ENCODE data around the gene NCOA7. TPM values are rescaled to one million over a fixed set of nuclear protein-coding genes. Genes with fewer than 3 reads are reported as not detected.
"Not testable (repeated sequence)": the region's sequence is repeated elsewhere in the genome, so short reads cannot be mapped to it uniquely, and the experiment has no call there.

The NCOA7 gene
- total RNA-seq, 1 donor from 2014 or later = 53.7 TPM

DNA sequence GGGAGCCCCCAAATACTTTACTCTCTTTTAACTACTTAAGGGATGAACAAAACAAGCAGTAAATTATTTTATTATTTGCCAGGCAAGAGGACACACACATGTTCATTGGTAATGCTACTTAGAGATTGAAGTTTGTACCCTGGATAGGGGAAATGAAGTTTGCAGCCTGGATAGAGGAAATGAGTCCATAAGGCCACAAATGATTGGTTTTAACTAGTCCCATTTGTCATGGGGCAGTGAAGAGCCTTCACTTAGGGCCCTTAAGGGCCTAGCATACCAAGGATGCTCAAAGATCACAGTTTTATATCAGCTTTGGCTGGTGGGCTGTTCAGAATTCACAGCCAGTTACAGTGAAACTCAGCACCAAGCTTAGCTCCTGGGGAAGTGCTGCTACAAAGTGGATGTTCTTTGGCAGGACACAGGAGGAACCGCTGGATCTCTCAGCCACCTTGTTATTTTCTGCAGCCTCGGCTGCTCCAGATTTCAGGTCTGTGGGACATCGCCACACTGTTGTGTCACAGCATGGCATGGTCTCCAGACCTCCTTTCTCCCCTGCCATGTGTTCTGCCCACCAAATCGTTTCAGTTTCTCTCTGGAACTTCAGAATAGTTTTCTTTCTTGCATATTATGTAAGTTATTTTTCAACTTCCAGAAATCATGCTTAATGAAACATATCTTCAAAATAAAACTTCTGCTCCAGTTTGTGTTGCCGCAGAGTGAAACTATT lies 41.8 kb downstream of the NCOA7 start:
- Mint-ChIP-seq H3K4me1 (peaks cover 55% of the 10 kb centered on the region), H3K27ac (peak overlapping the region; percentile 17), H3K27me3 (no peaks in the 10 kb centered on the region), H3K4me3 (peak overlapping the region; percentile 43), H3K9me3 (no peaks in the 10 kb centered on the region), H3K36me3 (ENCODE audit: low read depth) (peaks cover 4% of the 10 kb centered on the region)
- intact Hi-C loops (cut with micrococcal nuclease) = no loop called here
- DNase-seq = peak; percentile 54

DNA sequence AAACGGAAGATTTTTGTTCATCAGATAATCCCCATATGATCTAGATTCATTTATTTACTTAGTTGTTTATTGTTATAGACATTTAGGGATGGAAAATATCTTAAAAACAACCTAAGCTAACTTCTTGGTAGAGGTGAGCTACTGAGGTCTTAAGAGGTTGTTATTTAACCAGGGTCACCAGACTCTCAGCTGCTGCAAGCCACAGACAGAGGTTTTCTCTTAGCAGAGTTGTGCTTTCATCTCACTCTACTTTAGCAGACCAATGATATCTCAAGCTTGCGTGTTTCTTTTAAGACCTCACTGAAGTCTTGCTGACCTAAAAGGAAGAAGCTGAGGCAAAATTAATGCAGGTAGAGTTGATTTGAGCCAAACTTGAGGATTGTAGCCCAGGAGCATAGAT lies 43.6 kb downstream of the NCOA7 start:
- Mint-ChIP-seq H3K4me3 (no peak overlapping the region), H3K36me3 (ENCODE audit: low read depth) (peaks cover 3% of the 10 kb centered on the region), H3K27ac (peak overlapping the region; percentile 30), H3K27me3 (no peaks in the 10 kb centered on the region), H3K4me1 (peaks cover 45% of the 10 kb centered on the region), H3K9me3 (no peaks in the 10 kb centered on the region)
- intact Hi-C loops (cut with micrococcal nuclease) = no loop called here
- DNase-seq = peak; percentile 68

DNA sequence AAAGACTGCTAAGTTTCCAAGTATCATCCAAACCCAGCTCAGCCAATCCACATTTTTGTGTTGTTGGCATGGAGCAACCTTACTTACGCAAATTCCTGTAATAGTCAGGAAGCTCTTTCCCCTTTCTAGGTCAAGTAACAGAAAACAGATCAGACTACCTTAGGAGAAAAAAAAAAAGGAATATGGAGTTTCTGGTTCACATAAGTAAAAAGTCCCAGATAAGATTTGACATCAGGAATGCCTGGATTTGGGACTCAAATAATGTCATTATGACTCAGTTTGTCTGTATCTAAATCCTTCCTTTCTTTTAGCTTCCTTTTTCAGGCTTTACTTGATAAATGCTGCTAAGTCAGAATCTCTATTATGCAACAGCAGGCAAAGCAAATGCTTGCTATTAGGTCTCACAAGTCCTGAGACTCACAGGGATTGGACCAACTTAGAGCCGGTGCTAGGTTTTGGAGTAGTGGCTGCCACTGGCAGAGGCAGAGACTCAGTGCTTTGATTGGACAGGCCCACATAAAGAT lies 44.5 kb downstream of the NCOA7 start:
- peak; percentile 51 for DNase-seq
- no peaks in the 10 kb centered on the region for H3K27me3 Mint-ChIP-seq
- intact Hi-C loops (cut with micrococcal nuclease) = no loop called here

GRCh38 chr6:125836466-125836865 lies 45.7 kb downstream of the NCOA7 start:
- Mint-ChIP-seq H3K4me3 (no peak overlapping the region), H3K4me1 (peaks cover 28% of the 10 kb centered on the region), H3K27ac (no peak overlapping the region), H3K9me3 (no peaks in the 10 kb centered on the region), H3K36me3 (ENCODE audit: low read depth) (peaks cover 3% of the 10 kb centered on the region), H3K27me3 (no peaks in the 10 kb centered on the region)
- no peak for DNase-seq
- intact Hi-C loops (cut with micrococcal nuclease) = no loop called here

More for the DNA sequence above, 44.5 kb downstream of the NCOA7 start:
- Mint-ChIP-seq H3K4me3 (no peak overlapping the region), H3K27ac (no peak overlapping the region), H3K9me3 (no peaks in the 10 kb centered on the region), H3K4me1 (peaks cover 35% of the 10 kb centered on the region), H3K36me3 (ENCODE audit: low read depth) (peaks cover 3% of the 10 kb centered on the region)

GRCh38 chr6:125839471-125839870 lies 48.7 kb downstream of the NCOA7 start:
- Mint-ChIP-seq H3K9me3 (no peaks in the 10 kb centered on the region), H3K27ac (no peak overlapping the region), H3K4me1 (peaks cover 8% of the 10 kb centered on the region), H3K36me3 (ENCODE audit: low read depth) (peaks cover 4% of the 10 kb centered on the region), H3K4me3 (no peak overlapping the region), H3K27me3 (no peaks in the 10 kb centered on the region)
- intact Hi-C loops (cut with micrococcal nuclease) = no loop called here
- no peak for DNase-seq

GRCh38 chr6:125839879-125840278 lies 49.1 kb downstream of the NCOA7 start:
- H3K4me1 Mint-ChIP-seq = peaks cover 5% of the 10 kb centered on the region
- H3K36me3 Mint-ChIP-seq (ENCODE audit: low read depth) = peaks cover 4% of the 10 kb centered on the region
- no peak overlapping the region for H3K27ac Mint-ChIP-seq
- intact Hi-C loops (cut with micrococcal nuclease) = no loop called here
- H3K4me3 Mint-ChIP-seq = no peak overlapping the region
- H3K9me3 Mint-ChIP-seq = no peaks in the 10 kb centered on the region
- H3K27me3 Mint-ChIP-seq = no peaks in the 10 kb centered on the region
- no peak for DNase-seq

- intact Hi-C loops (cut with micrococcal nuclease) = no loop called here
- Mint-ChIP-seq H3K4me1 (peaks cover 1% of the 10 kb centered on the region), H3K27me3 (no peaks in the 10 kb centered on the region), H3K27ac (no peak overlapping the region), H3K36me3 (ENCODE audit: low read depth) (peaks cover 7% of the 10 kb centered on the region), H3K9me3 (no peaks in the 10 kb centered on the region), H3K4me3 (no peak overlapping the region)
- no peak for DNase-seq
Measured at GRCh38 chr6:125841356-125842090, 50.8 kb downstream of the NCOA7 start.

DNA sequence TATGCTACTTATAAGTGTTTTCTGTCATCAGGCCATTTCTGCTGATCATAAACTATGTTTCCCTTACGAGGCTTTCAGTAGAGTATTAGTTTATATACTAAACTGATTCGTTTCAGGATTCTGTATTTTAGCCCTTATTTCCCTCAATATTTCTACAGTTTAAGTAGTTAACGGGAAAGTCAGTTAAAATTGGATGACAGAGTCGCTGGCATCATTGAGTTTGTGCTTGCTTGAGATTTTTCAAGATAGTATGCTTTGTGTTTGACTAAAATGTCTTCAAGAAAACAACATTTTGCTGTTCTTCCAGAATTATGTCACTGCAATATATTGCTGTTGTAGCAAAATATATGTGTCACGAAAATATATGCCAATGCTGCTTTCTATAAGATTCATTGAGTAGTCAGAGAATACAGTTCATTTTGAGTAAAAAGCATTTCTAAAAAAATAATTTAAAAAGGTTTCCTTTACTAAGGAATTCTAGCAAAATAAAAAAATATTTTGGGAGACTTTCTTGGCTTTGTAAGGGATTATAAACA lies 51.4 kb downstream of the NCOA7 start:
- no peaks in the 10 kb centered on the region for H3K9me3 Mint-ChIP-seq
- intact Hi-C loops (cut with micrococcal nuclease) = no loop called here
- DNase-seq = no peak
- H3K36me3 Mint-ChIP-seq (ENCODE audit: low read depth) = peaks cover 7% of the 10 kb centered on the region
- H3K4me3 Mint-ChIP-seq = no peak overlapping the region
- H3K27me3 Mint-ChIP-seq = no peaks in the 10 kb centered on the region
- no peaks in the 10 kb centered on the region for H3K4me1 Mint-ChIP-seq
- H3K27ac Mint-ChIP-seq = no peak overlapping the region

- no peak for DNase-seq
- Mint-ChIP-seq H3K36me3 (ENCODE audit: low read depth) (peaks cover 9% of the 10 kb centered on the region), H3K9me3 (peaks cover 3% of the 10 kb centered on the region), H3K27me3 (no peaks in the 10 kb centered on the region), H3K4me1 (no peaks in the 10 kb centered on the region), H3K27ac (no peak overlapping the region), H3K4me3 (no peak overlapping the region)
- intact Hi-C loops (cut with micrococcal nuclease) = no loop called here
Measured at GRCh38 chr6:125843593-125843992, 52.8 kb downstream of the NCOA7 start.

DNA sequence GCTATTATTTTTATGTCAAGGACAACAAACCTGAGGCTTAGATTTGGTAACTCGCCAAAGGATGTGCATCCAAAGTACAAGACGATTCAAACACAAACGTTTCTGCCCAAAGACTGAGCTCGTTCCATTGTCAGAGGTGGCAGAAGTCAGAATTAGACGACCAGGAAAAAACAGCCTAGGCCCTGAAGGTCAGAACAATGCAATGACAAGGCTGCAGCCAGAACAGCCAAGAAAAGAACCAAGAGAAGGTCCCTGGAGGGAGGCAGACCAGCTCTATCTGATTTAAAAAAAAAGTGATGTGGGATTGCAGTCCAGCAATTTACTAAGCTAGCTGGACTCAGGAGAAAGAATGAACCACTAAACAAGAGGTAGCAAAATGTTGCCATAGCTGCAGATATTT lies 54.2 kb downstream of the NCOA7 start:
- H3K4me1 Mint-ChIP-seq = no peaks in the 10 kb centered on the region
- peaks cover 9% of the 10 kb centered on the region for H3K36me3 Mint-ChIP-seq (ENCODE audit: low read depth)
- no peak for DNase-seq
- H3K4me3 Mint-ChIP-seq = no peak overlapping the region
- intact Hi-C loops (cut with micrococcal nuclease) = no loop called here
- no peaks in the 10 kb centered on the region for H3K27me3 Mint-ChIP-seq
- H3K27ac Mint-ChIP-seq = no peak overlapping the region
- peaks cover 3% of the 10 kb centered on the region for H3K9me3 Mint-ChIP-seq

DNA sequence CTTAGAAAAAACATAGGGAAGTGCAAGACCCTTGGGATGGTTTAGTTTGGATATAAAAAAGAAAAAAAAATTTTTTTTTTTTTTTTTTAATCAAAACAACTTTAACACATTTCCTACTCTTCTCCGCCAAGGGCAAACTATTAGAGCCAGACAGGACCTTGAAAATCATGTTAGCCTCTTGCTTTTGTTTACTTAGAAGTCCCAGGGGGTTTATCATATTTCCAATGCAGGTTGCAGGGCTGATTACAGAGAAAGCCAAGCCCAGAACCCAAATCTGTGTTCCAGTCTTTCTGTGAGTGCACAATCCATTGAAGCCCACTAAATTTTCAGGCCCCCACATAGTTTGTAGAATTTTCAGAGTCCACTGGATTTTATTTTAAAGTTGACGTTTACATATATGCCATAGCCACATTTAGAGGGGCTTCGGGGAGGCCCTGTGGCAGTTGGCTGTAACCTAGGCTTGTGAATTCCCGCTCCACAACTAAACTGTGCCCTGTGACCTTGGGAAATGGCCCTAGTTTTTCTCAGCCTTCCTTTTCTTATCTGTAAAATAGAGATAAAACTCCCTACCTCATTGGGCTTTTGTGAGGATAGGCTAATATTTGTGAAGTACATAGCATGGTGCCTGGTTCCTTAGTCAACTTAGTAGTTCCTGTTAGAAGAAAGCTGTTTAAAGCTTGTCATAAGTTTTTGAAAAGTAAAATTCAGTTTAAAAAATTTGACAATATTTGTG lies 55.7 kb downstream of the NCOA7 start:
- Mint-ChIP-seq H3K27ac (no peak overlapping the region), H3K36me3 (ENCODE audit: low read depth) (peaks cover 11% of the 10 kb centered on the region), H3K4me3 (no peak overlapping the region), H3K27me3 (no peaks in the 10 kb centered on the region), H3K4me1 (no peaks in the 10 kb centered on the region), H3K9me3 (peaks cover 3% of the 10 kb centered on the region)
- no peak for DNase-seq
- intact Hi-C loops (cut with micrococcal nuclease) = no loop called here

DNA sequence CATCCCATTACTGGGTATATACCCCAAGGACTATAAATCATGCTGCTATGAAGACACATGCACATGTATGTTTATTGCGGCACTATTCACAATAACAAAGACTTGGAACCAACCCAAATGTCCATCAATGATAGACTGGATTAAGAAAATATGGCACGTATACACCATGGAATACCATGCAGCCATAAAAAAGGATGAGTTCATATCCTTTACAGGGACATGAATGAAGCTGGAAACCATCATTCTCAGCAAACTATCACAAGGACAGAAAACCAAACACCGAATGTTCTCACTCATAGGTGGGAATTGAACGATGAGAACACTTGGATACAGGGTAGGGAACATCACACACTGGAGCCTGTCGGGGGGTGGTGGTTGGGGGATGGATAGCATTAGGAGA lies 57.5 kb downstream of the NCOA7 start:
- H3K27me3 Mint-ChIP-seq; DNase-seq; H3K4me1 Mint-ChIP-seq; H3K4me3 Mint-ChIP-seq; H3K27ac Mint-ChIP-seq; intact Hi-C loops (cut with micrococcal nuclease): not testable (repeated sequence)
- Mint-ChIP-seq H3K36me3 (ENCODE audit: low read depth) (peaks cover 18% of the 10 kb centered on the region), H3K9me3 (peaks cover 12% of the 10 kb centered on the region)

GRCh38 chr6:125850361-125850760 lies 59.6 kb downstream of the NCOA7 start:
- Mint-ChIP-seq H3K36me3 (ENCODE audit: low read depth) (peaks cover 24% of the 10 kb centered on the region), H3K4me1 (peaks cover 4% of the 10 kb centered on the region), H3K27me3 (no peaks in the 10 kb centered on the region), H3K4me3 (no peak overlapping the region), H3K27ac (no peak overlapping the region), H3K9me3 (peaks cover 12% of the 10 kb centered on the region)
- DNase-seq = no peak
- intact Hi-C loops (cut with micrococcal nuclease) = loop anchor here (2.0 kb wide), 1 partner anchor 60 kb away; the partner anchor contains the start of gene NCOA7

Data from activated CD4-positive, alpha-beta T cell treated with anti-CD3 and anti-CD28 coated beads, Interleukin-2, amount 10 ng/mL, durations not matched to agents 24 days and 14 days (primary cell).